Ascending aorta (tissue), 2 donors: ENCODE measurements around the gene RASGRF1. TPM values are rescaled to one million over a fixed set of nuclear protein-coding genes. Genes with fewer than 3 reads are reported as not detected.
"Not testable (repeated sequence)": the region's sequence is repeated elsewhere in the genome, so short reads cannot be mapped to it uniquely, and the experiment has no call there.

Experiments used
- DNase-seq, 2 donors: peaks; one replicate each; pipeline ENCODE4 v3.0.0-alpha.2; 2019; ENCODE audit warnings: low spot score in 2 of 2
- H3K27ac ChIP-seq, 2 donors: fragments of 200-600 bp; sonication (generic); one replicate each; pipeline ENCODE4 v1.5.1; 2016 to 2017; ENCODE audit warnings: mild to moderate bottlenecking in 1 of 2
- H3K27me3 ChIP-seq: fragments of 200-600 bp; sonication (generic); one replicate; pipeline ENCODE4 v1.5.1; 2017
- H3K36me3 ChIP-seq, 2 donors: fragments of 200-600 bp; sonication (generic); one replicate each; pipeline ENCODE4 v1.5.1; 2016
- H3K4me1 ChIP-seq, 2 donors: fragments of 200-600 bp; sonication (generic); one replicate each; pipeline ENCODE4 v1.5.1; 2016 to 2017; ENCODE audit warnings: mild to moderate bottlenecking in 1 of 2
- H3K4me3 ChIP-seq, 2 donors: fragments of 200-600 bp; sonication (generic); one replicate each; pipeline ENCODE4 v1.5.1; 2016 to 2017; ENCODE audit warnings: mild to moderate bottlenecking in 1 of 2
- H3K9me3 ChIP-seq, 2 donors: fragments of 200-600 bp; sonication (generic); one replicate each; pipeline ENCODE4 v1.5.1; 2016
- intact Hi-C: fragments of 100-400 bp; cut with DNase I; formaldehyde crosslinking; loops from one replicate; pipeline ENCODE4 v1.15.1; 2023
- total RNA-seq: library from RNA; depleted of rRNA; stranded (reverse); fragments of >200 nt; gene quantifications from one replicate; pipeline ENCODE4 v1.1.0, GENCODE V29; 2016
- TF ChIP-seq, protein P1 (sequence below), 3 experiments: fragments of 200-600 bp in 2 of 3; fragments of 450-650 bp in 1 of 3; sonication (generic) in 2 of 3; IDR thresholded peaks; one replicate each; pipeline ENCODE4 v1.5.1; 2016 to 2019; ENCODE audit warnings: antibody characterized with exemption in 3 of 3, mild to moderate bottlenecking in 1 of 3, moderate library complexity in 1 of 3

RASGRF1 gene
- total RNA-seq, 1 donor from 2014 or later, result not detected

- intact Hi-C loops, result no loop called here
- Histone ChIP-seq H3K4me3 (no peak overlapping the region), H3K4me1 (no peaks in the 10 kb centered on the region), H3K27ac (no peak overlapping the region), H3K27me3 (no peaks in the 10 kb centered on the region), H3K36me3 (no peaks in the 10 kb centered on the region), H3K9me3 (no peaks in the 10 kb centered on the region)
- DNase-seq, result no peak
- TF ChIP-seq, protein P1, sequence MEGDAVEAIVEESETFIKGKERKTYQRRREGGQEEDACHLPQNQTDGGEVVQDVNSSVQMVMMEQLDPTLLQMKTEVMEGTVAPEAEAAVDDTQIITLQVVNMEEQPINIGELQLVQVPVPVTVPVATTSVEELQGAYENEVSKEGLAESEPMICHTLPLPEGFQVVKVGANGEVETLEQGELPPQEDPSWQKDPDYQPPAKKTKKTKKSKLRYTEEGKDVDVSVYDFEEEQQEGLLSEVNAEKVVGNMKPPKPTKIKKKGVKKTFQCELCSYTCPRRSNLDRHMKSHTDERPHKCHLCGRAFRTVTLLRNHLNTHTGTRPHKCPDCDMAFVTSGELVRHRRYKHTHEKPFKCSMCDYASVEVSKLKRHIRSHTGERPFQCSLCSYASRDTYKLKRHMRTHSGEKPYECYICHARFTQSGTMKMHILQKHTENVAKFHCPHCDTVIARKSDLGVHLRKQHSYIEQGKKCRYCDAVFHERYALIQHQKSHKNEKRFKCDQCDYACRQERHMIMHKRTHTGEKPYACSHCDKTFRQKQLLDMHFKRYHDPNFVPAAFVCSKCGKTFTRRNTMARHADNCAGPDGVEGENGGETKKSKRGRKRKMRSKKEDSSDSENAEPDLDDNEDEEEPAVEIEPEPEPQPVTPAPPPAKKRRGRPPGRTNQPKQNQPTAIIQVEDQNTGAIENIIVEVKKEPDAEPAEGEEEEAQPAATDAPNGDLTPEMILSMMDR (IDR thresholded peaks at IDR 0.05), result no peak
Observed at GRCh38 chr15:78995921-78996893, 94.4 kb downstream of the RASGRF1 start.

DNA sequence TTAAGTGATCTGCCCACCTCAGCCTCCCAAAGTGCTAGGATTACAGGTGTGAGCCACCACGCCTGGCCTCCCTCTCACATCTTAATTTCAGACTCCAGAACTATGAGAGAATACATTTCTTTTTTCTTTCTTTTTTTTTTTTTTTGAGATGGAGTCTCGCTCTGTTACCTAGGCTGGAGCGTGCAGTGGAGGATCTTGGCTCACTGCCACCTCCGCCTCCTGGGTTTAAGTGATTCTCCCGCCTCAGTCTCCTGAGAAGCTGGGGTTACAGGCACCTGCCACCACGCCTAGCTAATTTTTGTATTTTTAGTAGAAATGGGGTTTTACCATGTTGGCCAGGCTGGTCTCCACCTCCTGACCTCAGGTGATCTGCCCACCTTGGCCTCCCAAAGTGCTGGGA, 95.4 kb downstream of the RASGRF1 start:
- H3K27ac ChIP-seq, H3K27me3 ChIP-seq, H3K4me1 ChIP-seq, DNase-seq, H3K9me3 ChIP-seq, H3K36me3 ChIP-seq, intact Hi-C loops, H3K4me3 ChIP-seq: not testable (repeated sequence)

- H3K27me3 ChIP-seq, result no peaks in the 10 kb centered on the region
- no peaks in the 10 kb centered on the region for H3K9me3 ChIP-seq
- no peaks in the 10 kb centered on the region for H3K36me3 ChIP-seq
- H3K27ac ChIP-seq, result no peak overlapping the region
- intact Hi-C loops, result no loop called here
- peaks cover 1 to 4% of the 10 kb centered on the region in 2 donors for H3K4me1 ChIP-seq
- no peak overlapping the region for H3K4me3 ChIP-seq
- TF ChIP-seq, protein P1 (IDR thresholded peaks at IDR 0.05), result no peak
- no peak for DNase-seq
Observed at GRCh38 chr15:78993931-78994530, 96.5 kb downstream of the RASGRF1 start.

DNA sequence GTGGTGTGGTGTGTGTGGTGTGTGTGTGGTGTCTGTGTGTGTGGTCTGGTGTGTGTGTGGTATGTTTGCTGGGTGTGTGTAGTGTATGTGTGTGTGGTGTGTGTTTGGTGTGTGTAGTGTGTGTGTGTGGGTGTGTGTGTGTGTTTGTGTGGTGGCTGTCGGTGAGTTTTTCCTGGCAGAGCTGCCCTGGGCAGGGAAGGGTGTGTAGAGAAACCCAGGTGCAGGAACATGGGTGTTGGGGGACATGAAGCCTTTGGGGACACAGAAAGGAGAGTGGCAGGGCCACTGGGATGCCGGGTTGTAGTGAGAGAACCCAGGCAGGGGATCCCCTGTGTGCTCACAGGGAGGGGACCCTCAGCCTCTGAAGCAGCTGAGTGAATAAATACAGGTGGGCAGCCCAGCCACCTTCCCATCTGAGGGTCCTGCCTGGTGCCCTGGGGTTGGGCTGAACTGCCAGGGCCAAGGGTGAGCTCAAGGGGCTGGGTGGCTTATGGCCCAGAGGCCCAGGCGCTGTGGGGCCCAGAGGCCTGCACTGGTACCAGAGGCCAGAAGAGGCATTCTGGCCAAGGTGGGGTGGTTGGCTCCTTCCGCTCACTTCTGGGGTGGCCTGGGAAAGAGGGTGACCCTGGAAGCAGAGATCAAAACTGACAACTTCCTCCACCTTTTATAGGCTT, 97.2 kb downstream of the RASGRF1 start:
- Histone ChIP-seq H3K4me3 (no peak overlapping the region), H3K27ac (no peak overlapping the region), H3K27me3 (no peaks in the 10 kb centered on the region), H3K4me1 (peaks cover 4 to 8% of the 10 kb centered on the region in 2 donors), H3K9me3 (no peaks in the 10 kb centered on the region), H3K36me3 (no peaks in the 10 kb centered on the region)
- TF ChIP-seq, protein P1 (IDR thresholded peaks at IDR 0.05), result no peak
- intact Hi-C loops, result no loop called here
- DNase-seq, result no peak

- no peaks in the 10 kb centered on the region for H3K9me3 ChIP-seq
- DNase-seq, result no peak
- peaks cover 4 to 11% of the 10 kb centered on the region in 2 donors for H3K4me1 ChIP-seq
- intact Hi-C loops, result no loop called here
- TF ChIP-seq, protein P1 (IDR thresholded peaks at IDR 0.05), result no peak
- no peaks in the 10 kb centered on the region for H3K36me3 ChIP-seq
- no peak overlapping the region for H3K4me3 ChIP-seq
- no peak overlapping the region for H3K27ac ChIP-seq
- no peaks in the 10 kb centered on the region for H3K27me3 ChIP-seq
Observed at GRCh38 chr15:78992416-78993256, 97.9 kb downstream of the RASGRF1 start.
